Epidermal melanocyte (primary cell): ENCODE results near the gene SLC2A1.

Source experiments
- DNase-seq: peaks from one replicate; pipeline ENCODE4 v3.0.0; 2011; ENCODE audit warnings: low spot score; ENCODE audit not compliant: insufficient read length

Gene SLC2A1

GRCh38 chr1:42958488-42959319 is at the start of gene SLC2A1:
SLC2A1 (minus strand) TSS chr1:42958868; CDS start chr1:42958651, 217 bp downstream.
- DNase-seq: peak; percentile 87

- DNase-seq: no peak
Observed at GRCh38 chr1:43007377-43008114, 48.9 kb upstream of the SLC2A1 start.

GRCh38 chr1:43005460-43006361 is 47.0 kb upstream of the SLC2A1 start:
- DNase-seq: no peak

- DNase-seq: no peak
Observed at GRCh38 chr1:43004587-43005459, 46.2 kb upstream of the SLC2A1 start.

GRCh38 chr1:43002766-43003165 is 44.1 kb upstream of the SLC2A1 start:
- no peak for DNase-seq

GRCh38 chr1:43002116-43002515 is 43.4 kb upstream of the SLC2A1 start:
- DNase-seq: no peak

- no peak for DNase-seq
Observed at GRCh38 chr1:43001434-43001833, 42.8 kb upstream of the SLC2A1 start.

- no peak for DNase-seq
Observed at GRCh38 chr1:43000271-43000670, 41.6 kb upstream of the SLC2A1 start.

GRCh38 chr1:42999308-42999707 is 40.6 kb upstream of the SLC2A1 start:
- no peak for DNase-seq

GRCh38 chr1:42998386-42998785 is 39.7 kb upstream of the SLC2A1 start:
- DNase-seq: no peak

GRCh38 chr1:42996384-42996970 is 37.8 kb upstream of the SLC2A1 start:
- no peak for DNase-seq

GRCh38 chr1:42993502-42994136 is 35.0 kb upstream of the SLC2A1 start:
- DNase-seq: no peak

- DNase-seq: no peak
Observed at GRCh38 chr1:42992054-42992571, 33.4 kb upstream of the SLC2A1 start.

GRCh38 chr1:42990757-42991346 is 32.2 kb upstream of the SLC2A1 start:
- no peak for DNase-seq

GRCh38 chr1:42983693-42984092 is 25.0 kb upstream of the SLC2A1 start:
- no peak for DNase-seq

- no peak for DNase-seq
Observed at GRCh38 chr1:42983253-42983652, 24.6 kb upstream of the SLC2A1 start.

GRCh38 chr1:42982641-42983040 is 24.0 kb upstream of the SLC2A1 start:
- DNase-seq: no peak

GRCh38 chr1:42981871-42982270 is 23.2 kb upstream of the SLC2A1 start:
- no peak for DNase-seq

GRCh38 chr1:42981255-42981805 is 22.7 kb upstream of the SLC2A1 start:
- DNase-seq: no peak
